HG03460 (cell line): ENCODE data around the gene CD74.

ENCODE experiments used
- ATAC-seq: cut with Tn5 transposase; IDR thresholded peaks from one replicate; pipeline ENCODE4 v1.9.1; 2021; ENCODE audit not compliant: unreplicated experiment

Gene CD74

DNA sequence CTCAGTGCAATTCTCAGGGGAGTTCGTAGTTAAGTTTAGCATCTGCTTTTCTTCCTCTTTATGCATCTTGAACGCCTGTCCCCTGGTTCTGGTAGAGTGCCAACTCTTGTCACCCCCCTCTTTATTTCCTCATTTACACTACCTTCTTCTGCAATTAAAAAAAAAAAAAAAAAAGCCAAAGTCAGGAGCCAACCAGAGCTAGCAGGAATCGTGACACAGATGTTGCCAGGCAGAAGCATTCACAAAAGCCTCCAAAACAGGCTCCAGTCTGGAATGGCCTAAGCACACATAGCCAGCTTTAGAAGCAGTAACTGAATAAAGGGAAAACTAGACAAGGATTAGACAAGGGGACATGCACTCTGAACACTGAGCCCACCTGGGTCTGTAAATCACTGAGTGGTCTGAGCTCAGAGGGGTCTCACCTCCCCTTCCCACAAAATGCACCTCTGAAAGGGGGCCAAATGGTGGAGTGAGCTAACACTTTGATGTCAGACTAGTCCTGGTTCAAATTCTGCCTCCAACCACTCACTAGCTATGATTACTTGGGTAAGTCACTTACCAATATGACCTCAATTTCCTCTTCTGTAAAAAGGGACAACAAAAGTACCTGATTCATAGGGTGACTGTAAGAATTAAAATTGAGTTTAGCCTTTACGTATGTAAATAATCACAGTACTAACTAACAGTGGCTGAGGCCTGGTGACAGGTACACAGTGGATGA lies 2.0 kb downstream of the CD74 start:
- no peak for ATAC-seq

DNA sequence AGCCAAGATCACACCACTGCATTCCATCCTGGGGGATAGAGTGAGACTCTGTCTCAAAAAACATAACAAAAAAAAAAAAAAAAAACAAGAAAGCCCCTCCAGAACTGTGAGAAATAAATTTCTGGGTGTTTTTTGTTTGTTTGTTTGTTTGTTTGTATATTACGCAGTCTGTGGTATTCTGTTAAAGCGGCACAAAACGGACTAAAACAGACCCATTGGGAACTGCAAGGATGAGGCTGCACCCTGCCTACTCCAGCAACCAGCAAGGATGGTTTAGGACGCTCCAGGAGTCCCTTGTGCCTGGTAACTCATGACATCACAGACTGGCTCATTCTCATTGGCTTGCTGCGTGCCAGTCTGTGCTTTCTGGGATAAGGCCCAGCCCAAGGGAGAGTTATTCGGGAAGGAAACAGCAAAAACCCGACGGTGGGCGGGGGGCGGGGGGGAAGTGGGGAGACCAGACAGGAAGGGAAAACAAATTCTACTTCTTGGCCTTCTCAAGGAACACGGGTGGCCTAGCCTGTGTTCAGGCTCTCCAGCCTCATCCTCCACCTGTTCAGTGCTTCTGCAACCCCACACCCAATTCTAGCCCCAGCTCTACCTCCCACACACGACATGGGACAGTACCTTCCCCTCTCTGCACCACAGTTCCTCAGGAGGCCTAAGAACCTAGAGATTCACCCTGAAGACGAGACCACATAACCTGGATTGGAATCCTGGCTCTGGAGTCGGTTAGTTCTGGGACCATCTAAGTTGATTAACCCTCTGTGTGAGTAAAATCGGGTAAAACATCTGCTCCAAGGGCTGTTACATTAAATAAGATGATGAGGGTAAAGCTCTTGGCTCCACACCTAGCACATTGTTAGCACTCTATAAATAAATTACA lies 2.8 kb downstream of the CD74 start:
- ATAC-seq = peak; percentile 33

GRCh38 chr5:150408231-150408943 lies 4.3 kb downstream of the CD74 start:
- ATAC-seq = no peak

DNA sequence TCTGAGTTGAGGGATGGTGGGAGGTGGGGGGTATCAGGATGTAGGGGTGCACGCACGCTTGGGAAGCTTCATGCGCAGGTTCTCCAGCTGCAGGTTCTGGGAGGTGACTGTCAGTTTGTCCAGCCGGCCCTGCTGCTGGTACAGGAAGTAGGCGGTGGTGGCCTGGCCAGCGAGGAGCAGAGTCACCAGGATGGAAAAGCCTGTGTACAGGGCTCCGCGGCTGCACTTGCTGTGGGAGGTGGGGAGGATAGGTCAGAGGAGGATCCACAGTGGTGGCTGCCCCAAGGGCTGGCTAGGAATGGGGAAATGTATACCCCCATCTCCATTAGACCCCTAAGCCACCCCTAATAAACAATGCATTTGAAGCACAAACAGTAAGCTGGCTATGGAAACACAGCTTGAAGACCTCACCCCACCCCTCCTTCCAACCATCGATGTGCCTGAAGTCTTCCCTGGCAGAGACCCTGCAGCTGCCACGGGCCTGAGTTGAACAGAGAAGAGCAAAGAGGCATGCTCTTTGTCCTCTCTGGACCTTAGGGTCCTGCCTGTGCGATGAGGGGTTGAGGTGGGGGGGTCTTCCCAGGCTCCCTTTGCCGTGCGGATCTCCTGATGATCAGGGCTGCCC lies 5.5 kb downstream of the CD74 start:
- no peak for ATAC-seq

- ATAC-seq = no peak
Observed at GRCh38 chr5:150406723-150407095, 6.0 kb downstream of the CD74 start.

DNA sequence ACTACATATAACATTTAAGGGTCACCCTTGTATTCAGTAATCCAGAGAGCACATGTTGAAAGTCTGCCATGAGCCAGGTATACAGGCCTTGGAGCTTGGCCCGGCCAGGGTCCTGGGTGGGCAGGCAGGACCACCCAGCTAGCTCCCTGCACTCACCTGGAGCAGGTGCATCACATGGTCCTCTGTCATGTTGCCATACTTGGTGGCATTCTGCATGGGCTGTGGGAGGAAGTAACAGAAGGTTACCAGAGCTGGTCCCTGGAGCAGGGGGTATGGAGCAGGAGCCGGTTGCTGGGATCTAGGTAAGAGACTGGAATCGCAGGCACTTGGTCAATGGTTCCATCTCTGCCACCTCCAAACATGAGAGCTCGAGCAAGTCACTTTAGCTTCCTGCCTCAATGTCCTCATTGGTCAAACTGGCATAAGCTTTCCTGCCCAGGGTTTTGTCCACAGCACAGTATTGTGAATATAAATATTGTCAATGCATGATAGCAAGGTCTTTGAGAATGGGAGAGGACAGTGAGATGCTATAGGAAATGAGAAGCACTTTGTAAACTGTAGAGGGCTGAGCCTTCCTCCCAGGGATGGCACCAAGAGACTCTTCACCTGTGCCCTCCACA lies 6.5 kb downstream of the CD74 start:
- no peak for ATAC-seq

DNA sequence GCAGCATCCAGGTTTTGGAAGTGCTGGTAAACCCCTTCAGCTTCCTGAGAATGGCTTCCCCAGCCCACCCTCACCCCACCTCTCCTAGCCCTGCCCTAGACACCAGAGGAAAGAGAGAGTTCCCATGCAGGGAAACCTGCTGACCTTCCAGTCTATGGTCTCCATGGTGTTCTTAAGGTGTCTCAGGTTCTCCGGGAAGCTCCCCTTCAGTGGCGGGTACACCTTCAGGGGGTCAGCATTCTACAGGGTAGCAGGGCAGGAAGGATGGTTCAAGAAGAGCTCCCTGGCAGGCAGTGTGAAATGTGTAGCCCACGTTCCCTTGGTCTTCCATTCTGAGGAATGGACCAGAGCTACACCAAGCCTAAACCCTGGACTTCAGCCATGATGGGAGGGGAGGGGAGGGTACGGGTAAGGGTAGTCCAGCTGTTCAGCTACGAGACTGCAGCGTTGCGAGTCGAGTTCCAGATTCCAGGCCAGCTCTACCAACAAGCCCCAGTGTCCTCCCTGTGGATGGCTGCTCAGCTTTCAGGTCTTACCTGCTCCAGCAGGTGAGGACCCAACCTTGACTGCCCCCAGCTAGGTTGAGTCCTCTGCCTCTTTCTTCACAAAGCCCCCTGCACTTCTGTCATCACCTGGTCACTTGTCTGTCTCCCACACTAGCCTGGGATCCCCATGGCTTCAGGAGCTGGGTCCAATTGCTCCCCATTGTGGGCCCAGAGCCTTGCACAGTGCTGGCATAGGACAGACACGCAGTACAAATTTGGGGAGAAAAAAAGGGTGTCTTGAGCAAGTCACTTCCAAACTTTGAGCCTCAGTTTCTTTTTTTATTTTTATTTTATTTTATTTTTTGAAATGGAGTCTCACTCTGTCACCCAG lies 7.5 kb downstream of the CD74 start:
- ATAC-seq = no peak

- no peak for ATAC-seq
Observed at GRCh38 chr5:150404535-150404934, 8.2 kb downstream of the CD74 start.

DNA sequence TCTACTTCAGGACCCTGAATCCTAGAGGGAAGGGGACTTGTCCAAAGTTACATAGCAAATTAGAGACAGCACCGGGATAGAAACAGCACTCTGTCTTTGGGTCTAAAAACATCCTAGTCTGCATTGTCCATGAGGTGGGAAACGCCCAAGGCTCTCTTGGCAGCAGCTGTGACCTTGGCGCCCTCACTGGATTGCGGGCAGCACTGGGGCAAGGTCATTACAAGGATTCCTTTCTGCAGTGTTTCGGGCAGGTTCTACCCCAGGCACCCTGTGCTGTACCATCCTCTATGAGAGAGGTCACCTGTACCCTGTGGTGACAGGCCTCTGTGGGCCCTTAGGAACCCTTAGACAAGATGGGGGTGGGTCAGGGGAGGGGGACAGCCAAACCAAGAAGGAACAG lies 8.6 kb downstream of the CD74 start:
- no peak for ATAC-seq

DNA sequence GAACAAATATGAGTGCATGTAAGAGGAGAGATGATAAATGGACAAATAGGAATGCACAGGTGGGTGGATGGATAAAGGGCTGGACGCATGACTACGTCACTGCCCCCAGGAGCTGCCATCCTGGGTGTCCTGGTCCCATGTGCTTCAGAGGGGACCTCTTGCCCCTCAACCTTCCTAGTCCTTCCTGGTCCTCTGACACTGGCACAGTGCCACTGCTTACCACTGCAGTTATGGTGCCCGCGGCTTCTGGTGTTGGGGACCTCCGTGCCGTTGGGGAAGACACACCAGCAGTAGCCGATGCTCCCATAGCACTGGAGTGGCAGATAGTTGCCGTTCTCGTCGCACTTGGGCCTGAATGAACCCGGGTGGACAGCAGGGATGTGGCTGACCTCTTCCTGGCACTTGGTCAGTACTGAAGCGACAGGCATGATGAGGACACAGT lies 9.8 kb downstream of the CD74 start:
- no peak for ATAC-seq

DNA sequence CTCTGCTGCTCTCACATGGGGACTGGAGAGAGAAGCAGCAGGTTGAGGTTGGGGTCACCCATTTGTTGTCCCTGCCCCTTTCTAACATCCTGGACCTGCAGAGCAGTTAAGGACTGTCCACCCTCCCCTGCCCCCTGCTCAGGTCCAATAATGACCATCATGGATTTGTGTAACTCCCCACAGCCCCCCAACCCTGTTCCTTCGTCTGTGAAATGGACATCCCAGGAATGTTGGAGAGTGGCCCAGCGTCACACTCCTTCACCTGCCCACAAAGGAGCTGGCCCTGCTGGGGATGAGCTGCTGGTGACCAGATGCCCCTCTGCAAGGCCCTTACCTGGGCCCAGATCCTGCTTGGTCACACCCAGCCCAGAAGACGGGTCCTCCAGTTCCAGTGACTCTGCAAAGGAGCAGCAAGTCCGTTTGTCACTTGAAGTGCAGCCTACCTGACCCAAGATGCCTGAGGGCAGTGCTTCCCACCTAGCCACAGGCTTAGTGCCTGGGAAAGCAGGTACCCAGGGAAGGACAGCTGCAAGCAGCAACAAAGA lies 10.4 kb downstream of the CD74 start:
- ATAC-seq = no peak

DNA sequence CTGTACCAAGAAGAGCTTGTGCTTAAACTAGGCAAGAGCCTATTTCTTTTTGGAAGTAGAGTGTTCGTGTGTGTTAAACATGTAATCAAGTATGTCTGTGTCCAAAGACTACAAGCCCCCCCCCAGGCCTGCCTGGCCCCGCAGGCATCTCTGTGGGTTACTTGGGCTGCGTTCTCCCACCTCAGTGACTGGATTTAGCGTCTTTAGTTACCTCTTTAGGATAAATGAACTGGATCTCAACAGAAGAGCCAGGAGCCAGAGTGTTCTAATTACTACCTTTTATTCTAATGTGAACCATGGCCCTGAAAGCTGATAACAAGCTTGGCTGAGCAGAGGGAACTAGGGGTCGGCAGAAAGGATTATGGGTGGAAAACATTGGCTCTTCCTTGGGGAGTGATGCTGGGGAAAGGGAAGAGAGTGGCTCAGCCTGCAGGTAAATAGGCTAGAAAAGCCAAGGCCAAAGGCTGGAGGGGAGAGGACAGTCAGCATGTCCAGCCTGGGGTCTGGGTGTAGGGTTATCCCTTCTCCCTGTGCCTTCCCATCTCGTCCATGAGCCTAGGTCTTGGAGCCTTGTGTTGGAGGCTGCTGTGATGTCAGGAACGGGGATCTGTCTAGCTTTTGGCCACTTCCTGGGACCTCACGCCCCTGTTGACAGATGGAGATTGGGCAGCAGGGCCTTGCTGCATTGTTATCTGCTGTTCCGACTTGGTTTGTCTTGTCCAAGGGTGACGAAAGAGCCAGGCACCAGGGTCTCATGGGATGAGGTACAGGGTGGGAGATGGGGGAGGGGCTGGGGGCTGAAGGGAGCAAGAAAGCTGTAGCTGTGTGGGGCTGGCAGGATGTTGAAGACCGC lies 11.1 kb downstream of the CD74 start:
- ATAC-seq = no peak

DNA sequence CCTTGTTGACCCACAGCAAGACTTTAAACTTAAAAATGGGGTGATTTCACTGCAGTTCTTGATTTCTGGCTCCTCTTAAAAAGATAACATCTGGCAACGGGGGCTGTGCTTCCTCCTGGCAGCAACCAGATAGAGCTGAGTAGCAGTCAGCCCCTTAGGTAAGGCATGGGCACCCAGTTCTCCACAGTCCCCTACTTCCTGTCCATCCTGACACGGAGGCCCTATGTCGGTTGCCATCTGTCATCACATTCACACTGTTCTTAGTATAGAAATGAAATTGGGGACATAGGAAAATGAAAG lies 11.7 kb downstream of the CD74 start:
- ATAC-seq = no peak

DNA sequence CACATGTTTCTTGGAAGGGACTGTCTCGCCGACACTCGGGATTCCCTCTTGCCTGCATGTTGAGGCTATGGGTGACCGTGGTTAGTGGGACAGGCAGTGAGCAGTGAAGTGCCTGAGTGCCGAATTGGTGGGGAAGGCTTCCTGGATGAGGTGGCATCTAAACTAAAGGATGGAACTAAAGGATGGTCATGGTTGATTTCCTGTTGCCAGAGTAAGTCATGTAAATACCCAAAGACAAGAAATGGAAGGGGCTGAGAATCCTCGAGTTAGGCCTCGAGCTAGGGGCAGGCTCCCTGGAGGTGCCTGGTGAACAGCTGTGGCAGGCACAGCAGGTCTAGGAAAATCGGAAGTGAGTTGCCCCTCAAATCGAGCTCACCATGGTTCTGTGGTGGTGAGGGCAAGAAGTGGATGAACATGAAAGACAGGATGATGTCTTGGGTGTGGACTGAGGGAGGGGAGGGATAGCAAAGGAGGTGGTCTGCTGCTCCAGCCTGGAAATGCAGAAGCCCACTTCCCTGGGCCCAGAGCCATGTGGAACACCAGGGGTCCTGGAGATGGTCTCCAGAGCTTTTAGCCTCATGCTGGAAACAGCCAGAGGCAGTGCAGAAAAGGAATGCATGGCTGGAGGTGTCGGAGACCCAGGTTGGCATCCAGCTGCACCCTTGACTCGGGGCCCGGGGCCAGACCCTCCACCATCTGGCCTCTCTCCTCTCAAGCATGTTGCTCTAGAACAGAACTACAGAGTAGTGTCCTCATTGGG lies 12.2 kb downstream of the CD74 start:
- no peak for ATAC-seq

- peak; percentile 22 for ATAC-seq
Observed at GRCh38 chr5:150399524-150400211, 13.0 kb downstream of the CD74 start.

DNA sequence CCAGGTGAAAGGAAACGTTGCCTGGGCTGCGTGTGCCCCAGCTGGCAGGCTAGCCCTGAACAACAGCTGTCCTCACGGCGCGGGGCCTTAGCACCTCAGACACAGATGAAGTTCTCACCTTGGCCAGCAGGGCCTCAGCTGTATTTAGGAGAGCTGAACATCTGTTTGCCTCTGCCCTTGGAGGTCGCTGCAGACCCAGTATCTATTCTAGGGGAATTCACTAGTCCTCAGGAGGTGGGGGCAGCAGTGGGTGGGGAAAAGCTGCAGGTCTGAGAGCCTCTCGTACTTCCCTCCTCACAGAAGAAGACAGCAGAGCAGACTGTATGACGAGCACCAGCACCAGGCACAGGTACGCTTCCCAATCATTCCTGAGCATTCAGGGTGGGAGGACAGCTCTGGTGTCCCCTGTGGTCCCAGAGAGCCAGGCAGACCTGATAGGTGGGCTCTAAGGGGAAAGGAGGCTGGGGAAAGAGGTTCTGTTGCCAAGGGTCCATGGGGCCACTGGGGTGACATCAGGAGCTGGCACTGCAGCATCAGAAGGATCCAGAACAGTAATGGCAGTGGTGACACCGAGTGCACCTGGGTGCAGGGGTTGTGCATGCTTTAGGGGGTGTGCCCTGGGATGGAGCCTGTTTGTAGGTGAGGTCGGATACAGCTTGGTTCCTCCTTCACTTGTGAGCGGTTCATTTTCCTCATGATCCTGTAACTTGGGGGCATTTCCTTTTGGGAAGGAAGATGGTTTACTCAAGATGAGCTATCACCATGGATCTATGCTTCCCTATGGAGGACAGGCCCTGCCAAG lies 13.8 kb downstream of the CD74 start:
- peak; percentile 61 for ATAC-seq
